Nephron progenitor cell (in vitro differentiated cells): ENCODE results near the gene ROR2.

Experiments
- DNase-seq: peaks from one replicate; pipeline ENCODE4 v3.0.0; 2021
- H3K27ac Mint-ChIP-seq: 2 replicates; pipeline ENCODE4 v1.8.0; 2021; ENCODE audit warnings: mild to moderate bottlenecking, moderate library complexity, mixed read lengths
- H3K27me3 Mint-ChIP-seq: 2 replicates; pipeline ENCODE4 v1.8.0; 2021; ENCODE audit warnings: mild to moderate bottlenecking, low read depth, mixed read lengths; ENCODE audit not compliant: poor library complexity
- H3K36me3 Mint-ChIP-seq: 2 replicates; pipeline ENCODE4 v1.8.0; 2021; ENCODE audit warnings: low read depth, mixed read lengths
- H3K4me1 Mint-ChIP-seq: 2 replicates; pipeline ENCODE4 v1.8.0; 2021; ENCODE audit warnings: mixed read lengths
- H3K4me3 Mint-ChIP-seq: 2 replicates; pipeline ENCODE4 v1.8.0; 2021; ENCODE audit warnings: mild to moderate bottlenecking, moderate library complexity, mixed read lengths
- H3K9me3 Mint-ChIP-seq: 2 replicates; pipeline ENCODE4 v1.8.0; 2021; ENCODE audit warnings: mild to moderate bottlenecking, moderate library complexity, mixed read lengths
- TF ChIP-seq, protein P1 (sequence below): fragments of 200-600 bp; sonication (generic); IDR thresholded peaks from 2 replicates; pipeline ENCODE4 v1.5.0; 2021; ENCODE audit warnings: antibody characterized with exemption

The ROR2 gene

DNA sequence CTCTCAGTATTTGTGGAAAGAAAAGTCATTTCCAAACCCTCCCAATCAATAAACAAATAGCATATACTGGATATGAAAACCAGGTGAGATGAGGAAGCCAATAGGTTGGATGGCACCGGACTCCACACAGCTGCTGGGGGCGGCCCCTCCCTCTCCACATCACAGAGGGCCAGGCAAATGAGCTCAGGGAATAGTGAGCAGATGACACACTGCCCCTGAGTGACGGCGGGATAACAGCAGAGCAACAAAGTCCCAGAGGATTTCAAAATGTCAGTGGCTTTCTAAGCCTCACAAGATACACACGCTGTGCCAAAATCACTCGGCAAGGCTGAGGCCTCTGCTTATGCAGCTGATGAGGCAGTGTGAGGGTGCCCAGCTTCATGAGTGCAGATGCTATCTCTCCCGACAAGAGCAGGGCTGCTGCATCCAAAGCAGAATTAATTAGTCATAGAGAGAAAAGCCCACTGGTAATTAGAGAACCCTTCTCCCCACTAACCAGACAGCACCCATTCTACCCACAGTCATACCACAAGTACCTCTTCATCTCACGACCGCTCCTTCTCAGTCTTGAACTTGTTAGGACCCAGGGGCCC, 291.4 kb downstream of the ROR2 start:
- Mint-ChIP-seq H3K4me3 (no peak overlapping the region), H3K9me3 (no peaks in the 10 kb centered on the region), H3K4me1 (no peaks in the 10 kb centered on the region), H3K27ac (no peak overlapping the region), H3K36me3 (no peaks in the 10 kb centered on the region), H3K27me3 (peaks cover 59% of the 10 kb centered on the region)
- DNase-seq: no peak
- TF ChIP-seq, protein P1, sequence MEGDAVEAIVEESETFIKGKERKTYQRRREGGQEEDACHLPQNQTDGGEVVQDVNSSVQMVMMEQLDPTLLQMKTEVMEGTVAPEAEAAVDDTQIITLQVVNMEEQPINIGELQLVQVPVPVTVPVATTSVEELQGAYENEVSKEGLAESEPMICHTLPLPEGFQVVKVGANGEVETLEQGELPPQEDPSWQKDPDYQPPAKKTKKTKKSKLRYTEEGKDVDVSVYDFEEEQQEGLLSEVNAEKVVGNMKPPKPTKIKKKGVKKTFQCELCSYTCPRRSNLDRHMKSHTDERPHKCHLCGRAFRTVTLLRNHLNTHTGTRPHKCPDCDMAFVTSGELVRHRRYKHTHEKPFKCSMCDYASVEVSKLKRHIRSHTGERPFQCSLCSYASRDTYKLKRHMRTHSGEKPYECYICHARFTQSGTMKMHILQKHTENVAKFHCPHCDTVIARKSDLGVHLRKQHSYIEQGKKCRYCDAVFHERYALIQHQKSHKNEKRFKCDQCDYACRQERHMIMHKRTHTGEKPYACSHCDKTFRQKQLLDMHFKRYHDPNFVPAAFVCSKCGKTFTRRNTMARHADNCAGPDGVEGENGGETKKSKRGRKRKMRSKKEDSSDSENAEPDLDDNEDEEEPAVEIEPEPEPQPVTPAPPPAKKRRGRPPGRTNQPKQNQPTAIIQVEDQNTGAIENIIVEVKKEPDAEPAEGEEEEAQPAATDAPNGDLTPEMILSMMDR: no peak

DNA sequence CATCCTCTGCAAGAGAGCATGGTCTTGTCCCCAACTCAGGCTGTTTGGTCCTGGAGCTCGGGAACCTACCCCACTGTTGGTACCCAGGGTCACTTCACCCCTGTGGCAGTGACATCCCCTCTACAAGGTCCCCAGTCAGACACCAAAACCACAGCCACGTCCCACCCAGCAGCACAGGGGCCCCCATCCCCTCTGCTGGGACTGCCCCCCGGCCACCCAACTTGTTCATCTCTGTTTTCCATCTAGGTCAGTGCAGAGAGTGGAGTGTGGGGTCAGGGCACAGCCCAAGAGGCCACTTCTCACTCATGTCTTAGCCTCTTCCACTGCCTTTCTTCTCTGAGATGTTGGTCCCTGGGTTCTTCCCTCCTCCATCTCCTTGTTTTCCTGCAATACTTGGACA, 292.5 kb downstream of the ROR2 start:
- Mint-ChIP-seq H3K4me3 (no peak overlapping the region), H3K9me3 (no peaks in the 10 kb centered on the region), H3K36me3 (no peaks in the 10 kb centered on the region), H3K27me3 (peaks cover 56% of the 10 kb centered on the region), H3K4me1 (no peaks in the 10 kb centered on the region), H3K27ac (no peak overlapping the region)
- TF ChIP-seq, protein P1: no peak
- DNase-seq: no peak

DNA sequence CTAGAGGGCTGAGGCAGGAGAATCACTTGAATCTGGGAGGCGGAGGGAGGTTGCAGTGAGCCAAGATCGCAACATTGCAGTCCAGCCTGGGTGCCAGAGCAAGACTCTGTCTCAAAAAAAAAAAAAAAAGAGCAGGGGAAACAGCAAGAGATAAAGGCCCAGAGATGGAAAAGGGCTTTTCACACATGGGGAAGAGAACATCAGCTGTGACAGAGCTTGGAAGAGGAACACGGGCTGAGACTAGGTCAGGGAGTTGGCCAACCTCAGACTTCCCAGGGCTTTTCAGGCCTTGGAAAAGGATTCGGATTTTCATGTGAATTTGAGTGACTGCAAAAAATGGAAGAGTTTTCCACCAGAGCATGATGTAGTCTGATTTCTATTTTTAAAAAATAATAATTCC, 294.4 kb downstream of the ROR2 start:
- DNase-seq: no peak
- H3K27ac Mint-ChIP-seq: peak overlapping the region; percentile 17
- H3K27me3 Mint-ChIP-seq: peaks cover 46% of the 10 kb centered on the region
- H3K4me1 Mint-ChIP-seq: no peaks in the 10 kb centered on the region
- TF ChIP-seq, protein P1: no peak
- no peaks in the 10 kb centered on the region for H3K36me3 Mint-ChIP-seq
- no peaks in the 10 kb centered on the region for H3K9me3 Mint-ChIP-seq
- no peak overlapping the region for H3K4me3 Mint-ChIP-seq

DNA sequence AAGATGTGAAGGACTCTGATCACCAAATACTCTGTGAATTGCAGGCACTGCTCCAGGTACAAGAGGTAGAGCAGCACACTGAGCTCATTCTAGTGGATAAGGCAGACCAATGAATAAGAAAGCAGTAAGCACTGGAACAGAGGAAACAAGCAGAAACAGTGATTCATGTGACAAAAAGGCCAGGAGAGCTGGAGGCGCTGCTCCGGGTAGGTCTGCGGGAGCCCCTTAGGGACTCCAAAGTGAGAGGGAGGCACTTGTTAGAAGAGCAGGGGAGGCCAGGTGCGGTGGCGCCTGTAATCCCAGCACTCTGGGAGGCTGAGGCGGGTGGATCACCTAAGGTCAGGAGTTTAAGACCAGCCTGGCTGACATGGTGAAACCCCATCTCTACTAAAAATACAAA, 294.8 kb downstream of the ROR2 start:
- Mint-ChIP-seq H3K36me3 (no peaks in the 10 kb centered on the region), H3K4me1 (no peaks in the 10 kb centered on the region), H3K4me3 (no peak overlapping the region), H3K27me3 (peaks cover 51% of the 10 kb centered on the region), H3K9me3 (no peaks in the 10 kb centered on the region), H3K27ac (peak overlapping the region; percentile 17)
- DNase-seq: no peak
- TF ChIP-seq, protein P1: no peak

DNA sequence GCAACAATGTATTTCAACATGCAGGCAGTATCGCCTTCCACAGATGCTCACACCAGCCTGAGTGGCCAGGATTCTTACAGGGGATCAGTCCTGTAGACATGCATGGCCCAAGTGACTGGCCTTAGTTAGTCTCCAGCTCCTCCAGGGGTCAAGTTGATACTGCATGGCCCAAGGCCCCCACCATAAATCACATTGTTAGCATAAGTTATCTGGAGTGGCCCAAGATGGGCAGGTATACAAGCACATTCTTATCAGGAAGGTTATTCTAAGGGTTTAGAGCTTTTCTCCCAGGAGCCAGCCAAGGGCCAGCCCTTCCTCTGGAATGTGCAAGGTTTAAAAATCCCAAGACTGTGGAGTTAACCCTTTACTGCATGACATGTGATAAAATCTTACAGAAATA, 295.5 kb downstream of the ROR2 start:
- TF ChIP-seq, protein P1: no peak
- Mint-ChIP-seq H3K4me1 (no peaks in the 10 kb centered on the region), H3K4me3 (no peak overlapping the region), H3K9me3 (no peaks in the 10 kb centered on the region), H3K36me3 (no peaks in the 10 kb centered on the region), H3K27me3 (peaks cover 57% of the 10 kb centered on the region), H3K27ac (no peak overlapping the region)
- no peak for DNase-seq

DNA sequence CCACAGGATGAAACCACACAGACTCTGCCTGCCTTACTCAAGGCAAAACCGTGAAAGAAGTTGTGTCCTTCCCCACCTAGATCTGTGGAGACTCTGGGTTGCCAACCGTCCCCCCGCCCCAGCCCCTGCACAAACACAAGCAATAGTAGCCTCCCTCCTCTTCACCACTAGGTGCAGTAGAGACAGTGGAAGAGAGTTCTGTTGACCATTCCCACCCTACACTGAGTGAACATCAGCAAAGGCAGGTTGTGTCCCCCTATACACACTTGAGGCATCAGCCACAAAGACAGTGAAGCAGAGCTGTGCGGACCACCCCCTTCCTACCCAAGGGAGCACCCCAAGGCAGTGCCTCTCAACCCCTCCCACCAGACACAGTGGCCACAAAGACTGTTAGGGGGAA, 302.7 kb downstream of the ROR2 start:
- no peaks in the 10 kb centered on the region for H3K9me3 Mint-ChIP-seq
- TF ChIP-seq, protein P1: no peak
- peaks cover 58% of the 10 kb centered on the region for H3K27me3 Mint-ChIP-seq
- no peak for DNase-seq
- H3K4me1 Mint-ChIP-seq: no peaks in the 10 kb centered on the region
- H3K27ac Mint-ChIP-seq: no peak overlapping the region
- H3K36me3 Mint-ChIP-seq: no peaks in the 10 kb centered on the region
- no peak overlapping the region for H3K4me3 Mint-ChIP-seq
